Myocyte (in vitro differentiated cells): ENCODE results near the gene ZW10. TPM values are rescaled to one million over a fixed set of nuclear protein-coding genes. Genes with fewer than 3 reads are reported as not detected.
A peak's percentile ranks its signal among the peaks of the same experiment; 100 is the strongest.
"Not testable (repeated sequence)": the region's sequence is repeated elsewhere in the genome, so short reads cannot be mapped to it uniquely, and the experiment has no call there.

ENCODE experiments used
- DNase-seq: peaks from one replicate; pipeline ENCODE4 v3.0.0-alpha.2; 2012; ENCODE audit warnings: low read depth
- polyA plus RNA-seq: library from polyadenylated mRNA; unstranded; fragments of >200 nt; gene quantifications from one replicate; pipeline ENCODE4 v1.2.1, GENCODE V29; 2012; ENCODE audit warnings: missing spikeins
- total RNA-seq: library from RNA; depleted of rRNA; stranded (reverse); fragments of >200 nt; gene quantifications from 2 replicates; pipeline ENCODE4 v1.2.3, GENCODE V29; 2014

The ZW10 gene, protein sequence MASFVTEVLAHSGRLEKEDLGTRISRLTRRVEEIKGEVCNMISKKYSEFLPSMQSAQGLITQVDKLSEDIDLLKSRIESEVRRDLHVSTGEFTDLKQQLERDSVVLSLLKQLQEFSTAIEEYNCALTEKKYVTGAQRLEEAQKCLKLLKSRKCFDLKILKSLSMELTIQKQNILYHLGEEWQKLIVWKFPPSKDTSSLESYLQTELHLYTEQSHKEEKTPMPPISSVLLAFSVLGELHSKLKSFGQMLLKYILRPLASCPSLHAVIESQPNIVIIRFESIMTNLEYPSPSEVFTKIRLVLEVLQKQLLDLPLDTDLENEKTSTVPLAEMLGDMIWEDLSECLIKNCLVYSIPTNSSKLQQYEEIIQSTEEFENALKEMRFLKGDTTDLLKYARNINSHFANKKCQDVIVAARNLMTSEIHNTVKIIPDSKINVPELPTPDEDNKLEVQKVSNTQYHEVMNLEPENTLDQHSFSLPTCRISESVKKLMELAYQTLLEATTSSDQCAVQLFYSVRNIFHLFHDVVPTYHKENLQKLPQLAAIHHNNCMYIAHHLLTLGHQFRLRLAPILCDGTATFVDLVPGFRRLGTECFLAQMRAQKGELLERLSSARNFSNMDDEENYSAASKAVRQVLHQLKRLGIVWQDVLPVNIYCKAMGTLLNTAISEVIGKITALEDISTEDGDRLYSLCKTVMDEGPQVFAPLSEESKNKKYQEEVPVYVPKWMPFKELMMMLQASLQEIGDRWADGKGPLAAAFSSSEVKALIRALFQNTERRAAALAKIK
- total RNA-seq, result 12.5 and 17.2 TPM in 2 replicates
- polyA plus RNA-seq, result 6.7 TPM

DNA sequence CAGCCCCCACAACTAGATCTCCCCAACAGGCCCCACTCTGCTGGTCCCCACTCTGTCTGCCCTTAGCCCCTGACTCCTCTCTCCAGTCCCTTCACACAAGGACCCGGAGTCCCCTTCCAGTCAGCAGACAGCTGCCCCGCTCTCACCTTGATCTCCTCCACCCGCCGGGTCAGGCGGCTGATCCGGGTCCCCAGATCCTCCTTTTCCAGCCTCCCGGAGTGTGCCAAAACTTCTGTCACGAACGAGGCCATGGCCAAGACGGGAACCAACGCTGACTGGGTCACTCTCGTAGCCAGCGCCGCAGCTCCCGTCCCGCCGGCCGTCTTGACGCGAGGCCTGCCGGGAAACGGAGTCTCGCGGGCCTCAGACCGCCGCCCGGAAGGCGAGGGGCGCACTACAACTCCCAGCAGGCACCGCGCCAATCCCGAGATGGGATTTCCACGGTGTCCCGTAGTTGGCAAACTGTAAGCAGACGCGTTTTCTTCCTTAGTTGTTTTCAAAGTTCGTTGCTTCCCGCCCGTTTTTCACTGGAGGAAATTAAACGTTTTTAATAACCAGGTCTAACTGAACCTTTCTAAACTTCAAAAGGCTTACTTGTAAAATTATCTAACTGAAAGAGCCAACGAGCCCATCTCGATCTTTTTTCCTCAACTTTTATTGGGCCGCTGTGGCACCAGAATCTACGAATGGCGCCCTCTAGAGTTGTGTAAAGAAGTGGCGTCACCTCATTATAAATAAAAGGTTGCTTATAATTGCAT, at the start of gene ZW10:
Gene ZW10, minus strand, starts transcription at position 277 of the 758 bp plus-strand sequence. Its CDS starts 26 bp downstream, at position 251.
- peak; percentile 99 for DNase-seq

DNA sequence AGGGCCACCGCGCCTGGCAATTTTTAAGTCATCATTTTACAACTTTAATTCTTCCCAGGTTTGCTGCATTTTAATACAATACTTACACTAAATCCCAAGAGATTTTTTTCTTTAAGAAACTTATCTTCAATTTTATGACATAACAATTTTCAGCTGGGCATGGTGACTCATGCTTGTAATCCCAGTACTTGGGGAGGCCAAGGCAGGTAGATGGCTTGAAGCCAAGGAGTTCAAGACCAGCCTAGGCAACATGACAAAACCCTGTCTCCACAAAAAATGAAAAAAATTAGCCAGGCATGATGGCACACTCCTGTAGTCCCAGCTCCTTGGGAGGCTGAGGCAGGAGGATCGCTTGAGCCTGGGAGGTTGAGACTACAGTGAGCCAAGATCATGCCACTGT, 44.9 kb upstream of the ZW10 start:
- no peak for DNase-seq

DNA sequence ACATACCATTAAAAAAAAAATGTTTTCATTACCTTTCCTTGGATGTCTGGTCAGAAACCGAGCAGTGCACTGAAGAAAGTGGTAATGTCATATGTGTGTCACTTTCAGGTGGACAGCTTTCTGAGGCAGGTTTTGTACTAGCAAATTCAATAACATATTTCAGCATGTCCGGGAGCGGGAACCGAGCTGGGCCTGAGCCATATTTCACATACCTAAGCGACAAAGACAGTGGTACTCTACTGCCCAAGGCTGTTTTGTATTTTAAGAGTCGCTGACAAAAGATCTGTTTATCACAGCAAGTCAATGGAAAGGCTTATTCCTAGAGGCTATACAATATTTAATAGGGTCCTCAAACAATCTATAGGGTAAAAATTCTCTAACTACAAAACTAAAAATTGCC, 44.1 kb upstream of the ZW10 start:
- no peak for DNase-seq

DNA sequence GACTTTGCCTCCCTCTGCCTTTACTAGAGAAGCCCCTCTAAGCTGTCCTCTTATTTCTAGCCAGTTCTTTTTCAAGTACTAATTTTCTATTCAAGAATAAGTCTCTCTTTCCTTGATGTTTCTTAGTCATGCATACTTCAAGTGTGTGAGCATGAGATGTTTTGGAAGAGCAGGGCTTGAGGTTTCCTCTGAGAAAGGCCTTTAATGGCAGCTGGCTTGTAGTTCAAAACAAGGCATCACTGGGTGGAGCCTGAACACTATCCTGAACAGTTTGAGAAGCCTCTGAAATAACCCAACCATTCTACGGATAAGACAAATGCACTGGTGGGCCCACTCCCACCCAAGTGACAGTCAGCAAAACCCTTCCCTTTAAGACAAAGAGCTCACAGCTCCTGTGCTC, 43.7 kb upstream of the ZW10 start:
- peak; percentile 51 for DNase-seq

DNA sequence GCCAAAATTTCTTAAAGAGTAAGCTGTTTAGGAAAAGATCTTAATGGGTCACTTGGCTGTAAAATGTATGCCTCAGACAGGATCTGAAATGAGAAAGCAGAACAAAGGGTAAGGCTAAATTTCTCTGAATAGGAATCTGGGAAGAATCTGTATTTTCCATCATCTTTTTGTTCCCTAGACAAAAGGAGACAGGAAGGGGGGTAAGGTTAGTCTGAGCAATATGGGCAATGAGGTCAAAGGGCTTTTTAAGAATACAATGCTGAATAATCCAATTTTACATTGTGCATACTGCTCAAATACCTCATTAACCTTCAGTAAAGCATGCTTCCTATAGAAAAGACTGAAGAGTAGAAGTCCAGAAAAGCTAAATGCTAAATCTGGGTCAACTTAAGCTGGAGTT, 40.7 kb upstream of the ZW10 start:
- no peak for DNase-seq

GRCh38 chr11:113808931-113809330, 35.4 kb upstream of the ZW10 start:
- no peak for DNase-seq

DNA sequence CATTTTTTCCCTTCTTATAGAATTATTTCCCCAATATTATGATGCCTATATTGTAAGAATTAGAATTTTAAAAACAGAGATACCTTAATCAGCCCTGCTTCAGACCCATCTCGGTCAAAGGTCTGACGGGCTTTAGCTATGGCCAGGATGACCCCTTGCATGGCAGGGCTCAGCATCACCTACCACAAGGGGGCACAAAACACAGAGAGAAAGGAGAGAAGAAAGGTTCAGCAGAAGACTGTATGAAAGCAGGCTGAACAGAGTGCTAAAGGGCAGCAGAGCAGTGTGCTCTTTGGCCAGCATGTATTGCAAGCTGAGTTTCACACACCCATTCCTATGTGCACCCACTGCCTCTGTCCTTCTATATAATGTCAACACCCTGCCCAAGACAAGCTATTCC, 32.9 kb upstream of the ZW10 start:
- DNase-seq, result peak; percentile 47

DNA sequence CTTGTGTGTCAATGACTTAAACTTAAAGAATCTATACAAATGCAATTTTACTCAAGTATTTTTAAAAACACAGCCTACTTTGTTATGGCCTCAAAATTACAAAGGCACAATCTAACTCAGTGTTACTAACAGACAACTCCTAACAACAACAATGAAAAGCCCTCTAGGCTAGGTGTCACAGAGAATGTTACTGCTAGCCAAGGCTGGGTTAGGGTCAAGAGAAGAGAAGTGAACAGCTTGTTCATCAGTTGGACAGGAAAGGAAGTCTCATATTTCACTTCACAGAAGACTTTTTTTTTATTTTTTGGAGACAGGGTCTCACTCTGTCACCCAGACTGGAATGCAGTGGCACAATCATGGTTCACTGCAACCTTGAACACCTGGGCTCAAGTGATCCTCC, 32.1 kb upstream of the ZW10 start:
- no peak for DNase-seq

- no peak for DNase-seq
These were observed 29.1 kb upstream of the ZW10 start for GRCh38 chr11:113802621-113803020.

GRCh38 chr11:113796663-113797259, 23.3 kb upstream of the ZW10 start:
- DNase-seq, result peak; percentile 68

- no peak for DNase-seq
These were observed 16.3 kb upstream of the ZW10 start for GRCh38 chr11:113789675-113790320.

GRCh38 chr11:113789016-113789415, 15.5 kb upstream of the ZW10 start:
- not testable (repeated sequence) for DNase-seq

DNA sequence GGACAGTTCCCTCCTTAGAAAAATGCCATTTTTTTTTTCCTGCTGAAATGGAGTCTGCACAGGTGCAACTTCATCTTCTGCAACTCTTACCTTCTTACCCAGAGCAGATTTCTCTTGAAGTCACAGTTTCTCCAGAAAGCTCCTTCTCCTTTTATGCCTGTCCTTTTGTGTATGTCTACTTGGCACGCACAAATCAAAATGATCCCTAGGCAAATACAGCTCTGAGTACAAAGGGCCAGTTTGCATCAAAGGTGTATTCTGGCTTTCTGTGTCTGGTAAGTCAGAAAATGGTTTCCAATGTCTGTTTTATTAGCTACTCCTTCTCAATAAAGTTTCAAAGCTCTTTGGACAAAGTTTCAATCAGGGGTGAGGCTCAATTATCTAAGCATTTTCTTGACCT, 8.6 kb upstream of the ZW10 start:
- DNase-seq, result no peak

DNA sequence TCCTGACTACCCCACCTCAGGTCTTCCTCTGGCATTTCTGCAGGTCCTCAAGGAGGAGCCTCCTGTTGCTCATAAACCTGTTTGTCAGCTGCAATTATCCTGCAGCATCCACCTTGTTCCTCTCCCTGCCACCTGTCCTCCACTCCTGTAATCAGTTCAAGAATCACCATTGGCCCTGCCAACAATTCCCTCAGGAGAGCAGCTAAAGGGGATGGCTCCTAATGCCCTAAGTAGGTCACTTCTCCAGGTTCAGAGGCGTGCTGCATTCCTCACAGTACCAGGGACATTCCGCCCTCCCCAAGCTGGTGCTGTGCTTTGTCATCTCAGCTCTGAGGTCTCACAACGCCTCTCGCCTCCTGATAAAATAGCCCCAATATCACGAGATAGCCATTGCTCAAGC, 8.2 kb upstream of the ZW10 start:
- DNase-seq, result no peak

- peak; percentile 14 for DNase-seq
These were observed 6.0 kb upstream of the ZW10 start, which contains the start of gene CLDN25 for GRCh38 chr11:113779496-113779895. CLDN25 (plus strand) TSS chr11:113779796; CDS start chr11:113779796, 0 bp downstream.

DNA sequence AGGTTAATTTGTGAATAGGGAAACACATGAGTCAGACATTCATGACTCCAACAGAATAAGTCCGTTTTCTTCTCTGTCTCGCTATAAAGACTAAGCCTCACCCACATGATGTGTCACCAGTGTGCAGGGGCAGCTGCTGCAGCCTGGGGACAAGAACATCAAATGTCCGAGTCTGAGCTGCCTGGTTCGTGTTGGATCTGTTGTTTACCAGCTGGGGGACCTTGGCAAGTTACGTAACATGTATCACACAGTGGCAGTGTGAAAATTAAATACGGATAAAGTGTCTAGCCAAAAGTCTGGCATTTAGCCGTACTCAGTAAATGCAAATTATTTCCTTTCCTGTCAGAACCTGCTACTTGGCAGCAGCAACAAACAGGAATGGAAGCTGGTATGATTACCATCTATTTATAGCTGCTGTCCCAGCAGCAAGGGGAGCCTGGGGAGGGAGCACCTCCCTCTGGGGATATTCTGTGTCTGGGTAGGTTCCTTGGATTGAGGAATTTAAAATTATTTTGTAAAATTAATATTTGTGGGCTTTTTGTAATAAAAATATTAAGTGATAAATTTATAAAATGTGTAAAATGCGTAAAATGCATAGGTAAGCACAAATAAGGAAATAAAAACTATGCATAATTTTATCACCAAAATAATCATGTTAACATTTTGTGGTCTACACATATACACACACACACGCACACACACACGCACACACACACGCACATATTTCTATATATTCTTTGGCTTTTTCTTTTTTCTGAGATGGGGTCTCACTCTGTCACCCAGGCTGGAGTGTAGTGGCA, 4.8 kb upstream of the ZW10 start:
- DNase-seq, result peak; percentile 88

GRCh38 chr11:113774174-113774503, 647 bp upstream of the ZW10 start:
- DNase-seq, result no peak

DNA sequence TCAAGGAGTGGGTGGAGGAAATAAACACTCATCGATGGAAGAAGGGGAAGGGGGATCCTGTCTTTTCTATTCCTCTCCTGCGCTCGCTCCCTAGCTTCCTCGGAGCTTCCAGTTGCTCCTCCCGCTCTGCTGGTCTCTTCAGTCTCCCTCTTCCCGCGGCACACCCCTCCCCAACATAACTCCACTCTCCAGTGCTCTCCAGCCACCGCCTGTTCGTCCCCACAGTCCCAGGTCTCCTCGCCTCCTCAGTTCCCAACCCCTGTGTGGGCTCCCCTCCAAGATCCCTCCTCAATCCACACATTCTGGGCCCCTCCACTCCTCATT, 438 bp downstream of the ZW10 start:
- peak; percentile 36 for DNase-seq

DNA sequence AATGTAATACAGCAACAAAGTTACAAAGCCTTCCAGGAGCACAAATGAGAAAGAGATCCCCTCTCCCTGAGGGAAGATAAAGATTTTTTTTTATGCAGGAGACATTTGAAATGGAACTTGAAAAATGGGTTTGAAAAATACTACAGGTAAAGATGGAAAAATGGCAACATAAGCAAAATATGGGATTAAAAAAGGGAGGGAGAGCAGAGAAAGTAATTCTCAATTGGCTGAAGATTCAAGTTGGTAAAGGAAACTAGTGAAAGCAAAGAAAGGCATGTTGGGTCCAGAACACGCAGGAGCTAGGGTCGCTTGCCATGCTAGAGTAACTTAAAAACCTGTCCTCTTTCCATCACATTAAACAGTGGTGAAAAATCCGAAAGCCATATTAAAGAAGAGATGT, 1.5 kb downstream of the ZW10 start:
- DNase-seq, result no peak

DNA sequence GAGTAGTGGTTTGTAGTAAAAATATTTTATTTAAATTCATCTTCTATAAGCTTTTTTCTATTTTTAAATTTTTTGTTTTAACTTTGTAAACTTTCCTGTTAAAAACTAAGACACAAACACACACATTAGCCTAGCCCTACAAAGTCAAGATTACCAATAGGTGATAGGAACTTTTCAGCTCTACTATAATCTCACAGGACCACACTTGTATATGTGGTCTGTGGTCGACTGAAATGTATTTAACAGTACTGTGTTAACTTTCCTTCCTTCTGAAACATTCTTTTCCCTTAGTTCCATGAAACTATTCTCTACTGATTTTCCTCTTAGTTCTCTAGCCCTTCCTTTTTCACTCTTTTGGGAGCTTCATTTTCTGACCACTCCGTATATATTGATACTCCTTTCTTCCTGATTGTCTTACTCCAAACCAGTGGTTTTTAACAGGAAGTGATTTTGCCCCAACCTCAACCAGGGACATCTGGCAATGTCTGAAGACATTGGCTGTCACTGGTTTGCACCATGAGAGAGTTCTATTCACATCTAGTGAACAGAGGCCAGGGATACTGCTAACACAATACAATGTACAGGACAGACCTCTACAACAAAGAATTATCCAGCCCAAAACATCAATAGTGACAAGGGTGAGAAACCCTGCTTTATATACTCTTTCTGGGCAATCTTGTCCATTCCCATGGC, 8.8 kb downstream of the ZW10 start:
- no peak for DNase-seq
